Neural cell (in vitro differentiated cells): ENCODE results near the gene ZNF107. TPM values are rescaled to one million over a fixed set of nuclear protein-coding genes. Genes with fewer than 3 reads are reported as not detected.

Experiments
- H2AFZ ChIP-seq: fragments of 200-600, 300-800 bp; sonication (generic), shearing (Covaris generic); 2 replicates; pipeline ENCODE4 v1.6.0; 2014; ENCODE audit warnings: low read depth, mild to moderate bottlenecking, antibody characterized with exemption, low read length, moderate library complexity
- H3F3A ChIP-seq: fragments of 200-600 bp; shearing (Covaris generic); 2 replicates; pipeline ENCODE4 v1.6.1; 2016; ENCODE audit warnings: mild to moderate bottlenecking, moderate library complexity, mixed read lengths, antibody characterized with exemption, low read length; ENCODE audit not compliant: insufficient read depth, poor library complexity, severe bottlenecking
- H3K27ac ChIP-seq: fragments of 200-600, 300-800 bp; sonication (generic), shearing (Covaris generic); 2 replicates; pipeline ENCODE4 v1.5.1; 2014; ENCODE audit warnings: mild to moderate bottlenecking, low read length, moderate library complexity
- H3K27me3 ChIP-seq: fragments of 300-800, 200-600 bp; sonication (generic), shearing (Covaris generic); 2 replicates; pipeline ENCODE4 v1.6.0; 2014; ENCODE audit warnings: mild to moderate bottlenecking, low read depth, low read length, moderate library complexity; ENCODE audit not compliant: insufficient read depth
- H3K36me3 ChIP-seq: fragments of 300-800, 200-600 bp; sonication (generic), shearing (Covaris generic); 2 replicates; pipeline ENCODE4 v1.5.1; 2014; ENCODE audit warnings: mild to moderate bottlenecking, antibody characterized with exemption, low read length, moderate library complexity; ENCODE audit not compliant: insufficient read depth
- H3K4me2 ChIP-seq: fragments of 300-800, 200-600 bp; sonication (generic), shearing (Covaris generic); 2 replicates; pipeline ENCODE4 v1.6.0; 2014; ENCODE audit warnings: mild to moderate bottlenecking, low read length
- H3K4me3 ChIP-seq: fragments of 300-800, 200-600 bp; sonication (generic), shearing (Covaris generic); 2 replicates; pipeline ENCODE4 v1.5.1; 2014; ENCODE audit warnings: mild to moderate bottlenecking, low read length, moderate library complexity
- H3K79me2 ChIP-seq: fragments of 200-600 bp; shearing (Covaris generic); replicated peaks from 2 replicates; pipeline ENCODE4 v1.6.0; 2014; ENCODE audit warnings: mild to moderate bottlenecking, low read length, moderate library complexity; ENCODE audit not compliant: insufficient read depth
- H3K9ac ChIP-seq: fragments of 300-800, 200-600 bp; sonication (generic), shearing (Covaris generic); 2 replicates; pipeline ENCODE4 v1.6.1; 2016; ENCODE audit warnings: mild to moderate bottlenecking, low read length, mixed read lengths
- H3K9me2 ChIP-seq: fragments of 200-600 bp; shearing (Covaris generic); 2 replicates; pipeline ENCODE4 v1.6.1; 2016; ENCODE audit warnings: mild to moderate bottlenecking, low read length, mixed read lengths; ENCODE audit not compliant: insufficient read depth
- H3K9me3 ChIP-seq: fragments of 200-600, 300-800 bp; sonication (generic), shearing (Covaris generic); 2 replicates; pipeline ENCODE4 v1.6.1; 2016; ENCODE audit warnings: mild to moderate bottlenecking, mixed run types, low read length, moderate library complexity, mixed read lengths
- H4K20me1 ChIP-seq: fragments of 200-600 bp; shearing (Covaris generic); 2 replicates; pipeline ENCODE4 v1.6.1; 2016; ENCODE audit warnings: mild to moderate bottlenecking, mixed run types; ENCODE audit not compliant: insufficient read depth
- EP300 ChIP-seq: fragments of 450-650 bp; conservative IDR thresholded peaks from 2 replicates; pipeline ENCODE4 v1.6.1; 2014; ENCODE audit warnings: antibody characterized with exemption, mild to moderate bottlenecking, moderate library complexity; ENCODE audit not compliant: poor library complexity, severe bottlenecking
- EZH2 ChIP-seq: fragments of 200-600, 300-800 bp; shearing (Covaris generic), sonication (generic); IDR thresholded peaks from 2 replicates; pipeline ENCODE4 v1.6.1; 2014; ENCODE audit warnings: antibody characterized with exemption, low read length, borderline replicate concordance, mild to moderate bottlenecking; ENCODE audit not compliant: insufficient read depth, poor library complexity, severe bottlenecking
- MXI1 ChIP-seq: fragments of 450-650 bp; conservative IDR thresholded peaks from 2 replicates; pipeline ENCODE4 v1.6.1; 2014; ENCODE audit warnings: antibody characterized with exemption, mild to moderate bottlenecking; ENCODE audit not compliant: poor library complexity, severe bottlenecking
- POLR2AphosphoS5 ChIP-seq: IDR thresholded peaks from 2 replicates; pipeline ENCODE4 v1.6.1; 2012
- RAD21 ChIP-seq: fragments of 450-650 bp; conservative IDR thresholded peaks from 2 replicates; pipeline ENCODE4 v1.6.1; 2014; ENCODE audit warnings: antibody characterized with exemption, mild to moderate bottlenecking, moderate library complexity
- SMC3 ChIP-seq: fragments of 450-650 bp; conservative IDR thresholded peaks from 2 replicates; pipeline ENCODE4 v1.6.1; 2014; ENCODE audit warnings: antibody characterized with exemption, mild to moderate bottlenecking, moderate library complexity; ENCODE audit not compliant: poor library complexity
- TAF1 ChIP-seq: IDR thresholded peaks from 2 replicates; pipeline ENCODE4 v1.6.1; 2012; ENCODE audit warnings: low read depth
- polyA plus RNA-seq: library from polyadenylated mRNA; depleted of rRNA; stranded (reverse); fragments of >200 nt; gene quantifications from 2 replicates; pipeline ENCODE4 v1.2.3, GENCODE V29; 2014
- TF ChIP-seq, protein P1 (sequence below): IDR thresholded peaks from 2 replicates; pipeline ENCODE4 v1.6.1; 2012; ENCODE audit warnings: borderline replicate concordance
- TF ChIP-seq, protein P2 (sequence below): fragments of 450-650 bp; IDR thresholded peaks from 2 replicates; pipeline ENCODE4 v1.5.1; 2014; ENCODE audit warnings: antibody characterized with exemption, mild to moderate bottlenecking, moderate library complexity; ENCODE audit not compliant: poor library complexity, severe bottlenecking

ZNF107 gene
- polyA plus RNA-seq, 1 donor from 2014 or later, result 7.9 TPM

DNA sequence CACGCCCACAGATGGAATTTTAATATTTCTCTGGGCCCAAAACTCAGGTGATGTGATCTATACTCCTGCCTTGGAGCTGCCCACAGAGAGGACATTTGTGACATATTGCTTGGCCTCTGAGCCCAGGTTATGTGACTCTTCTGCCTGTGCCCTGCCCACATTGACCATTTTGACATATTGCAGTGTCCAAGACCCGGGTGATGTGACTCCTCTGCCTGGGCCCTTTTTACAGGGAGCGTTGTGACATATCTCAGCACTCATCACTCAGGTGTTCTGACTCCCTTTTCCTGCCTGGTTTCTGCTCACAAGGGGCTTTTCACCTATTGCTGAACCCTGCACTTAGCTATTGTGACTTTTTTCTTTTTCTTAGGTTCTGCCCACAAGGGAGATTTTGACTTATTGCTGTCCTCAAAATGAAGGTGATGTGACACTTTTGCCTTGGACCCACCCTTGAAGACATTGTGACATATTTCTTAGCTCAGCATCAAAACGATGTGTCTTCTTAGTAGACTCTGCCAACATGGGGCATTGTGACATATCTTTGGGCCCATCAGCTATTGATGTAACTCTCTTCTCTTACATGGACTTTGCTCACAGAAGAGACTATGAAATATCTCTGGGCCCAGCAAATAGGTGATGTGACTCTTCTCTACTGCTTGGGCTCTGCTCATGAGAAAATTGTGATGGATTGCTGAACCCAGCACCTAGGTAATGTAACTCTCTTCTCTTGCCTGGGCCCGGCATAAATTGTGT, 11.0 kb upstream of the ZNF107 start:
- Histone ChIP-seq H3K9me2 (no peaks in the 10 kb centered on the region), H3K79me2 (no peaks in the 10 kb centered on the region), H3F3A (no peaks in the 10 kb centered on the region), H3K4me3 (no peak overlapping the region), H3K4me2 (no peak overlapping the region), H3K27me3 (no peaks in the 10 kb centered on the region), H3K9me3 (no peaks in the 10 kb centered on the region), H4K20me1 (no peaks in the 10 kb centered on the region), H3K36me3 (no peaks in the 10 kb centered on the region), H2AFZ (no peak overlapping the region), H3K9ac (no peak overlapping the region), H3K27ac (no peak overlapping the region)
- TF ChIP-seq EZH2, result no peak
- TF ChIP-seq TAF1, result no peak
- TF ChIP-seq POLR2AphosphoS5, result no peak
- TF ChIP-seq RAD21, result no peak
- TF ChIP-seq MXI1, result no peak
- TF ChIP-seq SMC3, result no peak
- no peak for TF ChIP-seq EP300
- TF ChIP-seq, protein P1, sequence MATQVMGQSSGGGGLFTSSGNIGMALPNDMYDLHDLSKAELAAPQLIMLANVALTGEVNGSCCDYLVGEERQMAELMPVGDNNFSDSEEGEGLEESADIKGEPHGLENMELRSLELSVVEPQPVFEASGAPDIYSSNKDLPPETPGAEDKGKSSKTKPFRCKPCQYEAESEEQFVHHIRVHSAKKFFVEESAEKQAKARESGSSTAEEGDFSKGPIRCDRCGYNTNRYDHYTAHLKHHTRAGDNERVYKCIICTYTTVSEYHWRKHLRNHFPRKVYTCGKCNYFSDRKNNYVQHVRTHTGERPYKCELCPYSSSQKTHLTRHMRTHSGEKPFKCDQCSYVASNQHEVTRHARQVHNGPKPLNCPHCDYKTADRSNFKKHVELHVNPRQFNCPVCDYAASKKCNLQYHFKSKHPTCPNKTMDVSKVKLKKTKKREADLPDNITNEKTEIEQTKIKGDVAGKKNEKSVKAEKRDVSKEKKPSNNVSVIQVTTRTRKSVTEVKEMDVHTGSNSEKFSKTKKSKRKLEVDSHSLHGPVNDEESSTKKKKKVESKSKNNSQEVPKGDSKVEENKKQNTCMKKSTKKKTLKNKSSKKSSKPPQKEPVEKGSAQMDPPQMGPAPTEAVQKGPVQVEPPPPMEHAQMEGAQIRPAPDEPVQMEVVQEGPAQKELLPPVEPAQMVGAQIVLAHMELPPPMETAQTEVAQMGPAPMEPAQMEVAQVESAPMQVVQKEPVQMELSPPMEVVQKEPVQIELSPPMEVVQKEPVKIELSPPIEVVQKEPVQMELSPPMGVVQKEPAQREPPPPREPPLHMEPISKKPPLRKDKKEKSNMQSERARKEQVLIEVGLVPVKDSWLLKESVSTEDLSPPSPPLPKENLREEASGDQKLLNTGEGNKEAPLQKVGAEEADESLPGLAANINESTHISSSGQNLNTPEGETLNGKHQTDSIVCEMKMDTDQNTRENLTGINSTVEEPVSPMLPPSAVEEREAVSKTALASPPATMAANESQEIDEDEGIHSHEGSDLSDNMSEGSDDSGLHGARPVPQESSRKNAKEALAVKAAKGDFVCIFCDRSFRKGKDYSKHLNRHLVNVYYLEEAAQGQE, result no peak
- TF ChIP-seq, protein P2, sequence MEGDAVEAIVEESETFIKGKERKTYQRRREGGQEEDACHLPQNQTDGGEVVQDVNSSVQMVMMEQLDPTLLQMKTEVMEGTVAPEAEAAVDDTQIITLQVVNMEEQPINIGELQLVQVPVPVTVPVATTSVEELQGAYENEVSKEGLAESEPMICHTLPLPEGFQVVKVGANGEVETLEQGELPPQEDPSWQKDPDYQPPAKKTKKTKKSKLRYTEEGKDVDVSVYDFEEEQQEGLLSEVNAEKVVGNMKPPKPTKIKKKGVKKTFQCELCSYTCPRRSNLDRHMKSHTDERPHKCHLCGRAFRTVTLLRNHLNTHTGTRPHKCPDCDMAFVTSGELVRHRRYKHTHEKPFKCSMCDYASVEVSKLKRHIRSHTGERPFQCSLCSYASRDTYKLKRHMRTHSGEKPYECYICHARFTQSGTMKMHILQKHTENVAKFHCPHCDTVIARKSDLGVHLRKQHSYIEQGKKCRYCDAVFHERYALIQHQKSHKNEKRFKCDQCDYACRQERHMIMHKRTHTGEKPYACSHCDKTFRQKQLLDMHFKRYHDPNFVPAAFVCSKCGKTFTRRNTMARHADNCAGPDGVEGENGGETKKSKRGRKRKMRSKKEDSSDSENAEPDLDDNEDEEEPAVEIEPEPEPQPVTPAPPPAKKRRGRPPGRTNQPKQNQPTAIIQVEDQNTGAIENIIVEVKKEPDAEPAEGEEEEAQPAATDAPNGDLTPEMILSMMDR, result no peak

DNA sequence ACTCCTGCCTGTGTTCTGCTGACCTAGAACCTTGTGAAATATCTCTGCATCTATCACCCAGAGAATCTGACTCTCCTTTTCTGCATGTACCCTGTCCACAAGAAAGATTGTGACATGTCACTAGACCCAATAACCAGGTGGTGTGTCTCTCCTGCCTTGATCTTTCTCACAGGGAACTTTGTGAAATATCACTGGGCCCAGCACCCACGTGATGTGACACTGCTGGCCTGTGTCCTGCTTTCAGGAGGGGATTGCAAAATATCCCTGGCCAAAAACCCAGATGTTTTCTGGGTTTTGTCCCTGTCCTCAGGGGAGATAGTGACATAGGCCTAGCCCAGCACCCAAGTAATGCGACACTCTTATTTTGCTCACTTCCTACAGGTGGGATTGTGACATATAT, 10.1 kb upstream of the ZNF107 start:
- no peaks in the 10 kb centered on the region for H3K9me2 ChIP-seq
- no peak overlapping the region for H3K27ac ChIP-seq
- H4K20me1 ChIP-seq, result no peaks in the 10 kb centered on the region
- H3K4me3 ChIP-seq, result no peak overlapping the region
- H3K4me2 ChIP-seq, result no peak overlapping the region
- H3K79me2 ChIP-seq, result no peaks in the 10 kb centered on the region
- no peaks in the 10 kb centered on the region for H3F3A ChIP-seq
- TF ChIP-seq TAF1, result no peak
- TF ChIP-seq, protein P1, result no peak
- no peak for TF ChIP-seq EZH2
- TF ChIP-seq SMC3, result no peak
- TF ChIP-seq POLR2AphosphoS5, result no peak
- TF ChIP-seq MXI1, result no peak
- TF ChIP-seq RAD21, result no peak
- no peak for TF ChIP-seq EP300
- TF ChIP-seq, protein P2, result no peak
- no peaks in the 10 kb centered on the region for H3K27me3 ChIP-seq
- H3K9ac ChIP-seq, result no peak overlapping the region
- no peak overlapping the region for H2AFZ ChIP-seq
- H3K9me3 ChIP-seq, result no peaks in the 10 kb centered on the region
- H3K36me3 ChIP-seq, result no peaks in the 10 kb centered on the region
